Measurements from ENCODE around the gene ANKS1B.

GRCh38 chr12:99806304-99806703, 178.4 kb downstream of the ANKS1B start:
- TF ChIP-seq CTCF (IDR thresholded peaks at IDR 0.05; ENCODE audit: low read length) (no peak), EZH2 (IDR thresholded peaks at IDR 0.05; ENCODE audit: borderline replicate concordance, low read length) (no peak)

Data from OCI-LY1 (cell line).